Muscle of leg (tissue), 11 donors: ENCODE results near the gene SNAP25. TPM values are rescaled to one million over a fixed set of nuclear protein-coding genes. Genes with fewer than 3 reads are reported as not detected.

ENCODE experiments used
- DNase-seq: peaks from one replicate; pipeline ENCODE4 v3.0.0; 2013
- H3K27ac ChIP-seq: one replicate; pipeline ENCODE4 v1.5.1; 2013; ENCODE audit warnings: mild to moderate bottlenecking, low read length, control low read depth
- H3K27me3 ChIP-seq: one replicate; pipeline ENCODE4 v1.6.1; 2013; ENCODE audit warnings: low read length; ENCODE audit not compliant: control insufficient read depth, insufficient read depth
- H3K36me3 ChIP-seq: one replicate; pipeline ENCODE4 v1.6.1; 2013; ENCODE audit warnings: low read length; ENCODE audit not compliant: control insufficient read depth, insufficient read depth
- H3K4me1 ChIP-seq: one replicate; pipeline ENCODE4 v1.6.1; 2013; ENCODE audit warnings: low read length; ENCODE audit not compliant: control insufficient read depth, insufficient read depth
- H3K4me3 ChIP-seq: one replicate; pipeline ENCODE4 v1.5.1; 2013; ENCODE audit warnings: low read length, control low read depth
- H3K9me3 ChIP-seq: replicated peaks from 2 replicates; pipeline ENCODE4 v1.6.1; 2013; ENCODE audit warnings: low read depth, low read length; ENCODE audit not compliant: control insufficient read depth
- WGBS: methylation state at CpG from one replicate; pipeline ENCODE4 v1.1.5; 2013; ENCODE audit warnings: missing lambda C conversion rate; ENCODE audit not compliant: insufficient coverage; 5-methylcytosine and 5-hydroxymethylcytosine counted together
- polyA plus RNA-seq, 8 donors: library from polyadenylated mRNA; unstranded; fragments of 120-200 nt; gene quantifications; one replicate each; pipeline versions ENCODE4 v1.2.1 to v1.2.3, GENCODE V29; 2013; ENCODE audit warnings: inconsistent platforms in 1 of 8, low replicate concordance in 1 of 8; ENCODE audit not compliant: insufficient read length in 8 of 8, insufficient read depth in 1 of 8
- total RNA-seq: library from RNA; stranded (reverse); fragments of 120-200 nt; gene quantifications from one replicate; pipeline ENCODE4 v1.2.4, GENCODE V29; 2013

SNAP25 gene
- total and polyA plus RNA-seq, 9 donors = 3.1 to 7.5 (median 5.1) TPM

GRCh38 chr20:10314198-10314597 lies 95.6 kb downstream of the SNAP25 start:
- peak; percentile 43 for DNase-seq
- Histone ChIP-seq H3K36me3 (no peaks in the 10 kb centered on the region), H3K4me1 (peaks cover 2% of the 10 kb centered on the region), H3K4me3 (no peak overlapping the region), H3K9me3 (peaks cover 3% of the 10 kb centered on the region), H3K27ac (no peak overlapping the region), H3K27me3 (peaks cover 2% of the 10 kb centered on the region)
- 0% methylated on average over 1 of the region's 2 CpGs for WGBS

GRCh38 chr20:10315138-10315537 lies 96.5 kb downstream of the SNAP25 start:
- Histone ChIP-seq H3K27ac (no peak overlapping the region), H3K9me3 (peaks cover 3% of the 10 kb centered on the region), H3K4me3 (no peak overlapping the region), H3K27me3 (peaks cover 2% of the 10 kb centered on the region), H3K4me1 (peaks cover 2% of the 10 kb centered on the region), H3K36me3 (no peaks in the 10 kb centered on the region)
- no peak for DNase-seq
- WGBS = 50% methylated on average over 2 of the region's 5 CpGs

GRCh38 chr20:10316582-10316981 lies 98.0 kb downstream of the SNAP25 start:
- no peak overlapping the region for H3K27ac ChIP-seq
- H3K4me1 ChIP-seq = peaks cover 2% of the 10 kb centered on the region
- H3K9me3 ChIP-seq = peaks cover 3% of the 10 kb centered on the region
- H3K36me3 ChIP-seq = no peaks in the 10 kb centered on the region
- H3K27me3 ChIP-seq = peaks cover under 1% of the 10 kb centered on the region
- DNase-seq = no peak
- H3K4me3 ChIP-seq = no peak overlapping the region
- WGBS = no CpG with 5 or more reads among the region's 2 CpGs

- H3K27ac ChIP-seq = no peak overlapping the region
- peaks cover 2% of the 10 kb centered on the region for H3K4me1 ChIP-seq
- H3K27me3 ChIP-seq = no peaks in the 10 kb centered on the region
- no peak for DNase-seq
- peaks cover 3% of the 10 kb centered on the region for H3K9me3 ChIP-seq
- H3K4me3 ChIP-seq = no peak overlapping the region
- WGBS = 86% methylated on average over 2 of the region's 5 CpGs
- H3K36me3 ChIP-seq = no peaks in the 10 kb centered on the region
Measured at GRCh38 chr20:10318291-10319024, 99.8 kb downstream of the SNAP25 start.

- Histone ChIP-seq H3K27ac (no peak overlapping the region), H3K36me3 (no peaks in the 10 kb centered on the region), H3K9me3 (peaks cover 3% of the 10 kb centered on the region), H3K27me3 (peaks cover 2% of the 10 kb centered on the region), H3K4me1 (peaks cover 5% of the 10 kb centered on the region), H3K4me3 (no peak overlapping the region)
- no peak for DNase-seq
- 67% methylated on average over 4 of the region's 4 CpGs for WGBS
Measured at GRCh38 chr20:10319855-10320254, 101.2 kb downstream of the SNAP25 start.

GRCh38 chr20:10321138-10321717 lies 102.6 kb downstream of the SNAP25 start:
- DNase-seq = no peak
- H3K4me1 ChIP-seq = peaks cover 4% of the 10 kb centered on the region
- no peak overlapping the region for H3K27ac ChIP-seq

GRCh38 chr20:10322073-10323012 lies 103.7 kb downstream of the SNAP25 start:
- Histone ChIP-seq H3K27me3 (peaks cover 2% of the 10 kb centered on the region), H3K27ac (no peak overlapping the region), H3K4me1 (peaks cover 4% of the 10 kb centered on the region), H3K4me3 (no peak overlapping the region), H3K36me3 (no peaks in the 10 kb centered on the region), H3K9me3 (no peaks in the 10 kb centered on the region)
- DNase-seq = no peak
- 68% methylated on average over 4 of the region's 6 CpGs for WGBS

More at GRCh38 chr20:10321138-10321717, 102.6 kb downstream of the SNAP25 start:
- H3K9me3 ChIP-seq = peaks cover 3% of the 10 kb centered on the region
- H3K4me3 ChIP-seq = no peak overlapping the region
- no peaks in the 10 kb centered on the region for H3K36me3 ChIP-seq
- peaks cover 2% of the 10 kb centered on the region for H3K27me3 ChIP-seq

- no peaks in the 10 kb centered on the region for H3K36me3 ChIP-seq
Measured at GRCh38 chr20:10323729-10324128, 105.1 kb downstream of the SNAP25 start.

GRCh38 chr20:10324198-10324847 lies 105.7 kb downstream of the SNAP25 start:
- Histone ChIP-seq H3K4me1 (peaks cover 4% of the 10 kb centered on the region), H3K4me3 (no peak overlapping the region), H3K27ac (no peak overlapping the region), H3K36me3 (no peaks in the 10 kb centered on the region), H3K9me3 (no peaks in the 10 kb centered on the region), H3K27me3 (peaks cover 2% of the 10 kb centered on the region)
- DNase-seq = peak; percentile 43
- 75% methylated on average over 4 of the region's 8 CpGs for WGBS

More at GRCh38 chr20:10323729-10324128, 105.1 kb downstream of the SNAP25 start:
- Histone ChIP-seq H3K4me1 (peaks cover 4% of the 10 kb centered on the region), H3K4me3 (no peak overlapping the region), H3K27ac (no peak overlapping the region), H3K9me3 (no peaks in the 10 kb centered on the region), H3K27me3 (peaks cover 2% of the 10 kb centered on the region)
- no peak for DNase-seq
- 79% methylated on average over 4 of the region's 4 CpGs for WGBS
